NCI-H1930 (cell line): ENCODE data around the gene HEPACAM.

Experiments
- DNase-seq, 2 experiments: peaks; one replicate each; lab custom pipeline; 2025; lab: John Stamatoyannopoulos, UW

HEPACAM gene

DNA sequence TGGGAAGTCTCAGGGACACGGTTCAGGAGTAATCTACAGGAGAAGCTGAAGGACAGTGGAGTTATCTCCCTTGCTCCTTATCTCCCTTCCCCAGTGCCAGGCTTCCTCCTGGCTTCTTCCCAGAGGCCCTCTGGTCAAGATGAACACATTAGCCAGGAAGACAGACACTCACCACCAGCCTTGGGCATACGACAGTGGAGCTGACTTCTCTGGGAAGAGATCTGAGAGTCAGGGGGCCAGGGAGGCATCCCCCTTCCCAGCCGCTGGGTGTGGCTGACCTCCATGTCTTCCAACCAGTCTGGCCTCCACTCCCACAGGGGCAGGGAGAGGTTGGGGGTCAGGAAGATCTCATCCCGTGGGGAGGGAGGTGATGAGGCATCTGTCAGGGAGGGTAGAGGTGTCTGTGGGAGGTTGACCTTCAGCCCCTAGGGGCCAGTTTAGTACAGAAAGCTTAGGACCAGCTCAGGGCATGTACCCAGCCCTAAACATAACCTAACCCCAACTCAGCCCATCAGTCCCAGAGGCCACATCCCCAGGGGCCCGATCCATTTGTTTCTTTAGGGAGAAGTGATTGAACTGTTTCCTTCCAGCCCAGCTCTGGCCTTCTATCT, 50.9 kb downstream of the HEPACAM start:
- DNase-seq, result no peak

DNA sequence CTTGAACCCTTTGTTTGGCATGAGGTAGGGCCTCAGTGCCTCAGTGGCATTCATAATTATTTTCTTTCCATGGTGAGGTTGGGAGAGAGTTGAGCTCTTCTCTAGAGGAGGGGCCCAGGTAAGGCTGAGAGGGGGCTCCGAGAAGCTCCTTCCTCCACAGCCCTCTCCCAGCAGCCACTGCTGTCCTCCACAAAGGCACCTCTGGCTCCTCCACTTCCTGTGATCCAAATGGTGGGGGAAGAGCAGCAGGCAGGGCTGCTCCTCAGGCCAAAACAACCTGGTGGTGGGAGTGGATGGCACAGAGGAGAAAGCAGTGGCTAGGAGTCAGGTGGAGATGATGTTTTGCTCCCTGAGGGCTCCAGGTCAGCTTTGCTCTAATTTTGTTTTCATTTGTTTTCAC, 51.5 kb downstream of the HEPACAM start:
- DNase-seq, result no peak

DNA sequence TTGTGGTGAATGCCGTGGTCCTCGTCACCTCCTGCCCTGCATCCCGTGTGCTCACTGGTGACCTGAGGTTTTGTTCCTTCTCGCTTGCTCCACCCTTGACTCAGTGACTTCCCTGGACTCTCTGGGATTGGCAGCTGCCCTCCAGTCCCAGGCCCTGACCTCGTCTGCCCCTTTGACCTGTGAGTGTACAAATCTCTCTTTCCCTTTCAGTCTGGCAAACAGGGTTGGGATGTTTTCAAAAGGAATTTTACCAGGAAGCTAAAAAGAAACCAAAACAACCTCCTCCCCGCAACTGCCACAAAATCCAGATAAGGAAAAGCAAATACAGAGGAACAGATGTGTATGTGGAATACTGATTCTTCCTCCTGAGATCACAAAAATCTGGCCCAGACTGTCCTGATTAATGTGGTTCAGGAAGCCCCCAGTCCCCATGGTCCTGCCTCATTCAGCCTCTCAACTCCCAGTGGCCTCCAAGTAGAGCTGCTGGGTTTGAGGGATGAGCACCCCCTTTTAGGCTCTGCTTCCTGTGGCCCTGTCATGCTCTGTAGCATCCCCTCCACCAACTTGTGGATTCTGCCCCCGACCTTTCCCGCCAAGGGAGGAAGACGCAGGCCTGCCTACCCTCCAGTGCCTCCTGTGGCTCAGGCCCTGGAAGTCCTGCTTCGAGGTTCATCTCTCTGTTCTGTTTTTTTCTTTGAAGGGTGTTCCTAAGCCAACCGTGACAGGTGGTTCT, 53.3 kb downstream of the HEPACAM start:
- no peak for DNase-seq

DNA sequence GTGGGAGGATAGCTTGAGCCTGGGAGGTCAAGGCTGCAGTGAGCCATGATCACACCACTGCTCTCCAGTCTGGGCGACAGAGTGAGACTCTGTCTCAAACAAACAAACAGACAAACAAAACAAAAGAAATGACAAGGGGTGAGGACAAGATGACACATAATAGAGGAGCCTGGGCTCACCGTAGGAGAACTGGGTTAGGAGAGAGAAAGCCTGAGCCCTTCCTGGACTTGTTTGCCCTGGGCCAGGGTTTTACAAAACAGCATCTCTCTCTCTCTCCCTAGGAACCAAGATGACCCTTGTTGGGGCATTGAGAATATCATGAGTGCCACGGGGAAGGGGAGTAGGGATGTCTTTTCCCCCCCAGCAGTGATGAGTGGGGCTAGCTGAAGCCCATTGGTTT, 54.9 kb downstream of the HEPACAM start:
- no peak for DNase-seq

DNA sequence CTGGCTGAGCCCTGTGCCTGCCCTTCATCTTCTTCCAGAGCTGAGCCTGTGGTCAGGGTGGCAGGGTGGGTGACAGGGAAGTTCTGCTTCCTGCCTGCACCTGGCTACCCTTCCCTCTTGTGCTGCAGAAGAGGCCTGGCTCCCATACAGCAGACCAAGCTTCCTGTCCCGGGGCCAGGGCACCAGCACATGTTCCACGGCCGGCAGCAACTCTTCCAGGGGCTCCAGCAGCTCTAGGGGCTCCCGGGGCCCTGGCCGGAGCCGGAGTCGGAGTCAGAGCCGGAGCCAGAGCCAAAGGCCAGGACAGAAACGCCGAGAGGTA, 55.6 kb downstream of the HEPACAM start:
- no peak for DNase-seq

DNA sequence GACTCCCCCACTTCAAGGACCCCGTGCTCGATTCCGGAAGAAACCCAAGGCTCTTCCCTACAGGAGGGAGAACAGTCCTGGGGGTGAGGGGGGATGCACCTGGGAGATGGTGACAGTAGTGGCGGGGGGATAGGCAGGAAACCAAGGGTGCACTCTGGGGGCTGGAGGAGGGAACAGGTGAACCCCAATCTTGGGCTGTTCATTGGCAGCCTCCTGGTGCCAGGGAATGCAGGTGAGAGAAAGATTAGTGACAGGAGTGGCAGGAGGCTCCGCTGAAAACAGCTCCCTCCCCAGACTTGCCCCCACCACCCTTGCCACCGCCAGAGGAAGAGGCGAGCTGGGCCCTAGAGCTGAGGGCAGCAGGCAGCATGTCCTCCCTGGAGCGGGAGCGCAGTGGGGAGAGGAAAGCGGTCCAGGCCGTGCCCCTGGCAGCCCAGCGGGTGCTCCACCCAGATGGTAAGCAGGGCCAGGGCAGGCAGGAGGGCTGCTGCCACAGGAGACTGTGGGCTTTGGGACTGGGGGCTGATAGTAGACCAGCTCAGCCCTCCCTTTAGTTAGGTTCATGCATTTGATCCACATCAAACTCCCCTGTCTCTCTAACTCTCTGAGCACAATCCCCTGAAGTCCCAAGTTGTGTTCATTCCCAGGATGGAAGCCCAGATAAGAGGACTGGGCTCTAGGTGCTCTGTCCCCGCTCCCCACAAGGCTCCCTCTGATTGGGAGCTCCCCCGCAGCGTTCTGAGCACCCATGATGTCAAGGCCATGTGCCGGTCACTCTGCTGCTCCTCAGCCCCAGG, 56.2 kb downstream of the HEPACAM start:
- no peak for DNase-seq

DNA sequence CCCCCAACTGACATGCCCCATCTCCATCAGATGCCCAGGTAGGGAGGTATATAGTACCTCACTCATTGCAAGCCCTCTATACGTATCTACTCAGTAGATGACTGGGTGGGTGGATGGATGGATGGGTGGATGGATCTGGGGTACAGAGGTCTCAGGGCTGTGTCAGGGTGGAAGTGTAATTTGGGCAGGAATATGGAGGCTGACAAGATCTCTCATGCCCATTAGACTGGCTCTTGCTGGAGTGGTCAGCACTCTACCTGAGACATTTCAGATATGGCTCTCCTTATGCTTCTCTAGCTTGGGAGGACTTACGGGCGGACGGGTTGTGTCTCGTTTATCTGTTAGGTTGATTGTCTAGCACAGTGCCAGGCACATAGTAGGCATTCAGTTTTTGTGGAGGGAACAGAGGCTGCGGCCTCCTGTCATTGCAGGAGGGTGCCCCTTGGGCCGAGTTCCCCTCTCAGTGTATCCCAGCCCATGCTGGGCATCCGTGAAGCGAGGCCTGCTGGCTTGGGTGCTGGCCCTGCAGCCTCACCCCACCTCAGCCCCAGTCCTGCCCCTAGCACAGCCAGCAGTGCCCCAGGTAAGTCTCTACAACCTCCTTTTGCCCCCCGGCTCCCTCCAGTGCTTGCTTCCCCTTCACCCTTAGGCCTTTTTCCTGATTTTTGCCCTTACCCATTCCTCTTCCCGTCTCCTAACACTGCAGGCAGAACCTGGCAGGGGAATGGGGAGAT, 56.9 kb downstream of the HEPACAM start:
- DNase-seq, result no peak

DNA sequence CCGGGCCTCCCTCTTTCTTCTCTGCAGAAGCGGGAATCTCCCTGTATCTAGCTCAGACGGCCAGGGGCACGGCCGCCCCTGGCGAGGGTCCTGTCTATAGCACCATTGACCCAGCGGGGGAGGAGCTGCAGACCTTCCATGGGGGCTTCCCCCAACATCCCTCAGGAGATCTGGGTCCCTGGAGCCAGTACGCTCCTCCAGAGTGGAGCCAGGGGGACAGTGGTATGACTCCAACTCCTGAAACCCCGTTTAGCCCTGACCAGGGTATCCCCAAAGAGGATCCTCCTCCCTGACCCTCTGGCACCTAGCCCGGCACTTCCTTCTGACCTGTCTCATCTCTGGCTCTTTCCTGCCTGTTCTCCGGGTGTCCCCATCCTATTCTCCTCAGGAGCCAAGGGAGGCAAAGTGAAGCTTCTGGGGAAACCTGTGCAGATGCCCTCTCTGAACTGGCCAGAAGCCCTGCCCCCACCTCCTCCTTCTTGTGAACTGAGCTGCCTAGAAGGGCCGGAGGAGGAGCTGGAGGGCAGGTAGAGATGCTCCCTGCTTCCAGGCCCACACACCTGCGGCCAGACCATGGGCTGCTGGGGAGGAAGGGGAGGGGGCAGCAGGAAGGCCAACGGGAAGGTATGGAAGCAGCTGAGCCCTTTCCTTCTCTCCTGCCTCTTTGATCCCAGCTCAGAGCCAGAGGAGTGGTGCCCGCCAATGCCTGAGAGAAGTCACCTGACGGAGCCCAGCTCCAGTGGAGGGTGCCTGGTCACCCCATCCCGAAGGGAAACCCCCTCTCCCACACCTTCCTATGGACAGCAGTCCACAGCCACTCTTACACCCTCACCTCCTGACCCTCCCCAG, 57.7 kb downstream of the HEPACAM start:
- DNase-seq, result no peak

DNA sequence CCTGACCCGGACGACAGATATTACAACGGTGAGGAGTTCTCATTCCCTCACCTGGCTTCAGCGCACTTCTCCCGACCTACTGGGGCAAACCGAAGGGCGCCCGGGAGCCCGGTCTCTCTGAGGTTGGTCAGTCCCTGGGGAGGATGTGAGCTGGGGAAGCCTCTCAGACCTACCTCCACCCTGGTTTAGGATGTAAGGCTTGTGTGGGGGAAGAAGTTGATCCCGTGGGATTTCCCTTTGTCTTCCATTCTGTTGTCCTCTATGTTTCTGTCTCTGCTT, 58.3 kb downstream of the HEPACAM start:
- DNase-seq, result no peak

DNA sequence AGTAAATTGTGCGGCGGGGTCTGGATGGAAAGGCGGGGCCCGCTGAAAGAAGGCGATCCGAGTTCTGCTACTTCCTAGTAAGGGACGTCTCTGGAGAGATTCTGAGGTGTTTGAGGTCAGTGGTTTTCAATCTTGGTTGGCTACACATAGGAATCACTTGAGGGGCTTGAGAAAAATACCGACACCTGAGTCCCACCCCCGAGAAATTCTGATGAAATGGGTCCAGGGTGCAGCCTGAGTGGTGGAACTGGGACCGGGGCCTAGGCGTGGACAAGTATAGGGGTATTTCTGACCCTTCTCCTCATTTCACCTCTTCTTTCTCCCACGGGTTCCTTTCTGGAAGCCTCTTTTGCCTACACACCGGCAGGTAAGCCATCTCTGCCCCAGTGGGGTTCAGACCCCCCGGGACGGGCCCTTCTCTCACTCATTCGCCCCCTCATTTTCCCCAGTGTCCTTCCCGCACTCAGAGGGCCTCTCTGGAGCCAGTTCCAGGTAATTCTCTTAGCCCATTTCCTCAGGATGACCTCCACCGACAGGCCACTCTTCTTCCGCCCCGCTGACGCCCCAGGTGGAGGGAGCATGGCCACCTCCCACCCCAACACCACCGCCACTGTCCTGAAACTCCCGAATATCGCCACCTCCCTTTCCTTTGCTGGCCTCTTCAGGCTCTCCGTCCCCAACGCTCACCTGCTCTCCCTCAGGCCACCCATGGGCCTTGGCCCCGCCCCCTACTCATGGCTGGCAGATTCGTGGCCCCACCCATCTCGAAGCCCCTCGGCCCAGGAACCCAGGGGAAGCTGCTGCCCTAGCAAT, 58.8 kb downstream of the HEPACAM start:
- no peak for DNase-seq

DNA sequence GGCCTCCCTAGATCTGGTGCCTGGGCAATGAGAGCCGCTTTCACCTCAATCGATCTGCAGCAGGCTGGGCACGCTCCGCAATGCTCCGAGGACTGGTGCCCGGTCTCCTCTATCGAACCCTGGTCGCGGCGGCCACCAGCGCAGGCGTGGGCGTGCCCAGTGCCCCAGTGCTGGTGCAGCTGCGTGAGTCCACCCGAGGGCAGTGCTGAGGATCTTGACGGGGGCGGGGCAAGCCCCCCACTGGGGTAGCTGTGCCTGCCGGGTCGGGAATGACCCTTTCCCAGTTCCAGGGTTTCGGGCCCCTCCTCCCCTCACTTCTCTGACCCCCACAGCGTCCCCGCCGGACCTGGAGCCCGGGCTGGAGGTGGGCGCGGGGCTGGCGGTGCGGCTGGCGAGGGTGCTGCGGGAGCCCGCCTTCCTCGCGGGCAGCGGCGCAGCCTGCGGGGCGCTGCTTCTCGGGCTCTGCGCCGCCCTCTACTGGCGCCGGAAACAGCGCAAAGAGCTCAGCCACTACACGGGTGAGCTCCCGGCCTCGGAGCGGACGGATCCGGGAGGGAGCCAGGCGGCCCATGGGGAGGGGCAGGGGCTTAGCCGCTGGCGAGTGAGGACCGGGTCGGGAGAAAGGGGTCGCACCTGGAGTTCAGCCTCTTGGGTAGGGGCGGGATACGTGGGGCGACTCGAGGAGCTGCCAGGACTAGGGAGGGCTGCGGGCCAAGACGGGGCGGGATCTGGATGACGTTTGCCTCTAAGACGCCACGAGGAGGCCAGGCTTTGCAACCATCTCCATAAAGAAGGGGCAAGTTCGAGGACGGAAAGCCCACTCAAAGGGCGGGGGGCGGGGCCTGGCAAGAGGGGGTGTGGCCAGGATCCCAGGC, 59.7 kb downstream of the HEPACAM start:
- DNase-seq, result peak; percentile 84 to 85

DNA sequence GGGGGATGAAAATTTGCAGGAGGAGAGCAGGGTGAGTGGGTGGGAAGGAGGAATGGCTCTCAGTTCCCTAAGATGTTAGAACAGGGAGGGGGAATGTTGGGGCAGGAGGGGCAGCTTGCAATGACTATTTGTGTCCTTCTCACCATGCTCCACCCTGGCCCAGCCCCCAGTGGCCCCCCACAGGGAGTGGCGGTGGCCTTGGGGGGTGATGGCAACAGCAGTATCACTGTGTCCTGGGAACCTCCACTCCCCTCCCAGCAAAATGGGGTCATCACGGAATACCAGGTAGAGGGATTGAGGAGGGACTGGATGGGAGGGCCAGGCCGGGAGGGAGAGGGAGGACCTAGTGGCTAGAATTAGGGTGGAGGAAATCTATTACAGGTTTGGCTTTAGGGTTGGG, 60.4 kb downstream of the HEPACAM start:
- DNase-seq, result no peak

DNA sequence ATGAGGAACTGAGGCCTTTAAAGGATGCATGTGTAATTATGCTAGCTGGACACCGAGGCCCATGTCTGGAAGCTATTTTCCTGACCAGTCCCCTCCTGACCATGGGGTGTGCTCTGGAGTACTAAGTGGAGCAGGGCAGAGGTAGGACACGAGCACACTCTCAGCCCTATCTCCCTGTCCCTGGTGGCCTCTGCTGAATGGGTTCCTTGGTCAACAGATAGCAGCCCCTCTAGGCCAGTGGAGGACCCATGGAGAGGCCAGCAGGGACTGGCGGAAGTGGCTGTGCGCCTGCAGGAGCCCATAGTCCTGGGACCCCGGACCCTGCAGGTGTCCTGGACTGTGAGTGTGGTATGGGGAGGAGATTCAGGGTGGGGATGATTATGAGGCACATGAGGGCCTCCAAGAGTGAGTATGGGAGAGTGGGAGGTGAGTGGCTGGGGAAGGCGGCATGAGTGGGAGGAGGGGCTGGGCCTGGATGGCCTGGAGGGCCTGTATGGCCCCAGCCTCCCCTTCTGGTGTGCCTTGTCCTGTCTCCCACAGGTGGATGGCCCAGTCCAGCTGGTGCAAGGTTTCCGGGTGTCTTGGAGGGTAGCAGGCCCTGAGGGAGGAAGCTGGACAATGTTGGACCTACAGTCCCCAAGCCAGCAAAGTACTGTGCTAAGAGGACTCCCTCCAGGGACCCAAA, 61.1 kb downstream of the HEPACAM start:
- no peak for DNase-seq

DNA sequence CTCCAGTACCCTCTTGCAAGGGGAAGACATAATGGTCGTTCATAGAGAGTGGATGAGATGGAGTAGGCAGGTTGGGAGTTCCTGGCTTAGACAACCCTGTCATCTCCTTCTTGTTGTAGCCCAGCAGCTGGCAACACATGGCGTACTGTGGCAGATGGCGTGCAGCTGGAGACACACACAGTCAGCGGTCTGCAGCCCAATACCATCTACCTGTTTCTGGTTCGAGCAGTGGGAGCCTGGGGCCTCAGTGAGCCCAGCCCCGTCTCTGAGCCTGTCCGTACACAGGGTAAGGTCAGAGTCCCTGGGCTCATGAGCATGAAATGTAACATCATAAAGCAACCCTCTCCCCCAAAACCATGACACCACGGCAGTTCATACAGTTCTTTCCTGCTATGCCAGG, 61.9 kb downstream of the HEPACAM start:
- no peak for DNase-seq

DNA sequence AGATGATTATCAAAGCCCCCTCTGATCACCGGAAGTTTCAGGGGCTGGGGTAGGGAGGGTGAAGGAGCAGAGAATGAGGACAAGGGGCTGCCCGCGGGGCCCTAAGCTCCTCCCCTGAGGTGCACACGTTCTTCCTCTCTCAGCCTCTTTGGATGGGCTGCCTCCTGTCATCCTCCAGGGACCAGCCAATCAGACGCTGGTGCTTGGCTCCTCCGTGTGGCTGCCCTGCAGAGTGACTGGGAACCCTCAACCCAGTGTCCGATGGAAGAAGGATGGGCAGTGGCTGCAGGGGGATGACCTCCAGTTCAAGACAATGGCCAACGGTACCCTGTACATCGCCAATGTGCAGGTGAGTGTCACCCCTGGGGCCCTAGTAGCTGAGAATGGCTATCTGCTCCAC, 63.1 kb downstream of the HEPACAM start:
- DNase-seq, result peak; percentile 50 to 74

DNA sequence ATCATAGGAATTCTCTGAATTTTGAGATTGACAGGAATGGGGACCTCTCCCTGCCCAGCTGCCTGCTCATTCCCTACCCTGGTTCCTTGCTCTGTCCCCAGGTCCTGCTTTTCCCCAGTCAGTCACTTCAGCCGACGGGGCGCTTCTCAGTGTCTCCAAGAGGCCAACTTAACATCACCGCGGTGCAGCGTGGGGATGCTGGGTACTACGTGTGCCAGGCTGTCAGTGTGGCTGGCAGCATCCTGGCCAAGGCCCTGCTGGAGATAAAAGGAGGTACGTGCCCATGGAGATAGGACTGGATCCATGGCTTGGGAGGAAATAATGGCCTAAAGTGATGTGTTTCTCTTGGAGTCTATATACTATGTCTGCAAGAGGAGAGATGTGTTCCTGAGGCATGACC, 63.6 kb downstream of the HEPACAM start:
- no peak for DNase-seq

DNA sequence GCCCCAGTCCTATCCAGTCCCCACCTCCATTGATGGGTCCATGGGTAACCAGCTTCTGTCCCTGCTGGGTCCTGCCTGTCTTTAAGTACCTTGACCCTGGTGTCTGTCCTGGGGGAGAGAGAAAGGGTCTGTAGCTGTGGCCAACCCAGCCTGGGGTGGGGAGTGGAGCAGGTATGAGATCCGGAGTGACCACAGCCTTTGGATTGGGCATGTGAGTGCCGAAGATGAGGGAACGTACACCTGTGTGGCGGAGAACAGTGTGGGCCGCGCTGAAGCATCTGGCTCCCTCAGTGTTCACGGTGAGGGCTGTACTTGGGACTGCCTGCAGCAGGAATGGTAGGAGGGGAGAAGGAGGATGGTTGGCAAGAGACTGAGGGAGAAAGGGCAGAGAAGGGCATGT, 65.4 kb downstream of the HEPACAM start:
- no peak for DNase-seq

DNA sequence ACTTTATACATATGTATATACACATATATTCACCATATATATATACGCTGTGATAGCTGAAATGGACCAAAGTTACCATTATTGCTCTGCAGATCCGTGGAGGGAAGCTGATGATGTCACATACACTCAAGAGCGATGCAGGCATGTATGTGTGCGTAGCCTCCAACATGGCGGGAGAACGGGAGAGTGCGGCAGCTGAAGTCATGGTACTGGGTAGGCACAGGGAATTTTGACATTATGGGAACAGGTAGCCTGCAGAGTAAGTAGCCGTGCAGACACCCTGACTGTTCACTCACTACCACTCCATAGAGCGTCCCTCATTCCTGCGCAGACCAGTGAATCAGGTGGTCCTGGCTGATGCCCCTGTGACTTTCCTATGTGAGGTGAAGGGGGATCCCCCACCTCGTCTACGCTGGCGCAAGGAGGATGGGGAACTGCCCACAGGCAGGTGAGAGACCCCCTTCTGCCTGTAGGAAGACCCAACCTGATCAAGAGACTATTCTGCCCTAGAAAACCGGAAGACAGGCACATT, 65.9 kb downstream of the HEPACAM start:
- no peak for DNase-seq

DNA sequence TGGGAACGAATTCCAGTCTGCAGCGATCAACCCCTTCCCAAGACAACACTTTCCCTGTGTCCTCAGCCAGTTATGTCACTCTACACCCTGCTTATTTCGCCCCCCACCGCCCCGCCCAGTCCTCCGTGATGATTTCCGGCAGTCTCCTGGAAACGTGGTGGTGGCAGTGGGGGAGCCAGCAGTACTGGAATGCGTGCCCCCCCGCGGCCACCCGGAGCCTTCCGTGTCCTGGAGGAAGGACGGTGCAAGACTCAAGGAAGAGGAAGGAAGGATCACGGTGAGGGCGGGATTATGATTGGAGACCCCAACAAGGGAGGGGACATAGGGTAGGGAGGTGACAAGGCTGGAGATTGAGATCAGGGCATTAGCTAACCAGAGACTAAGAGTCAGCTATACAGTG, 66.5 kb downstream of the HEPACAM start:
- DNase-seq, result no peak
